HG03571 (cell line): ENCODE measurements around the gene SYNE3.

Experiments
- ATAC-seq: cut with Tn5 transposase; IDR thresholded peaks from one replicate; pipeline ENCODE4 v1.9.1; 2021; ENCODE audit not compliant: unreplicated experiment

Gene SYNE3

DNA sequence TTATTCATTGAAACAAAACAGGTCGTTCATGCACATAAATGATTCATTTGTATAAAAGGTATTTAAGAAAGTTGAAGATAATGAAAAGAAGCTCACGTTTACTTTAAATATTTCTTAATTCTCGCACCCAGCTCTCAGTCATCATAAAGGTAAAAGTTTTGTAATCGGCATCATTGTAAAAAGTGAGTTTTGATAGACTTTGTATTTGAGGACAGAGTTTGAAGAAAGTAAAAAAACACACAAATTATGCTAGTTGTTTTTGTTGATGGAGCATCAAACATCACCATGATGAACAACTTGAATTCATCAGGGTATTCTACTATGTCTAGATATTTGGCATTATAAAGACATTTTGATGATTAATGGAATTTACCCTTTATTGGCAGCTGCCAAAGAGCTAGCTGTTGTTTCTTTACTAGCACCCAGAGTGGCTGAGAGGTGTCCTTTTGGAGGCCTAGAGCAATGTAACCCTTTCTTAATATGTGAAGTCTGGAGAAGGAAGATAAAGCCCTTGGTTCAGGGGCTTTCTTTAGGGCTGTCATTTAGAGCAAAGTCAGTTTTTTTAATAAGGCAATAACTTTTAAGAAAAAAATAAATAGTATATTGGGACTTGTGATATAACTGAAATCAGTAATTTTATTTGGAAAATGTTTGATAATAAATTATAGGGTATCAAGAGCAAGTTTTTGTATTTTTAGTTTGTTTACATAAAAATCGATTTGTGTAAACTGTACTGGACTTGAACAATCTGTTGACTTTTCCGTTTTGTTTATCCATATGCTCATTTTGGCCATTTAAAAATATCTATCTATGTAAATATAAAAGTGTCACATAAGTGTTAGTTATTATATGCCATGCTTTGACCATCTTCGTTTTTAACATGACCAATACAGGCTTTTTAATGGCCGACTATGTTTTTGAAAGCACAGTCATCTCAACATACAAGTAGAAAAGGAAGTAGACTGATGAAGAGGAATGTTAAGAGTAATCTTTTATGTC lies 25.8 kb upstream of the SYNE3 start:
- ATAC-seq, result no peak

GRCh38 chr14:95541346-95541745 lies 24.9 kb upstream of the SYNE3 start:
- no peak for ATAC-seq

GRCh38 chr14:95540236-95540855 lies 23.9 kb upstream of the SYNE3 start:
- ATAC-seq, result no peak

DNA sequence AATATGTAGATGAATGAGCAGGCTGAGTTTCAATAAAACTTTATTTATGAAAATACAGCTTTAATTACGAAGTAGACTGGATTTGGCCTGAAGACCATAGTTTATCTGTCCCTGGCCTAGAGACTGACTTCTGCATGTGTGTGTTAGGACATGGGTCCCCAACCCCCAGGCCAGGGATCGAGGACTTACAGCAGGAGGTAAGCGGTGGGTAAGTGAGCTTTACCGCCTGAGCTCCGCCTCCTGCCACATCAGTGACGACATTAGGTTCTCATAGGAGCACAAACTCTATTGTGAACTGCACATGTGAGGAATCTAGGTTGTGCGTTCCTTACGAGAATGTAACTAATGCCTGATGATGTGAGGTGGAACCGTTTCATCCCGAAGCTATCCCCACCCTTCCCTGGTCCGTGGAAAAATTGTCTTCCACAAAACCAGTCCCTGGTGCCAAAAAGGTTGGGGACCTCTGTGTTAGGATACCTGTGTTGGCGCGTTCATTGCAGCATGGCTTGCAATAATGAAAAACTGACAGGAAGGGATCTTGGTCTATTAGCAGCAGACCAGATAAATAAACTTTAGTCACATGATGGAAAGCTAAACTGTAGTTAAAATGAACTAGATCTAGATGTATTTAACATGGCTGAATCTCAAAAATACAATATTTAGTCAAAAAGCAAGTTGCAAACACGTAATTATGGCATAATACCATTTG lies 22.5 kb upstream of the SYNE3 start:
- ATAC-seq, result no peak

GRCh38 chr14:95537298-95538089 lies 21.0 kb upstream of the SYNE3 start:
- ATAC-seq, result no peak

DNA sequence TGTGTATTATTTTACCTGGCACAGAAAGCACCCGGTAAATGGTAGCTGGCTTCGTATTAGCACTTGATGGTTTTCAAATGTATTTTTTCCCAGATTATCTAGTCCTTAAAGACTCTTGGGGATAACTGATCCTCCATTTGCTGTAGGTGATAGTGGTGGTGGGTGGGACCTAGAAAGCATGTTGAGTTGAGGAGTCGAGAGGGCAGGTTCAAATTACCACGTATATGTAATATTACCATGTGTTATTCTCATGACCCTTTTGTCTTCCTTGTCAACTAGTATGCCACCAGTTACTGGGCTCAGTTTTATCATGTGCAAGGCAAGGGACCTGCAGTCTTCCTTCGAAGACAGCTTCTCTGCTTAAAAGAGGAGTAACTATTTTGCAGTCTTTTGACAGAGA lies 20.2 kb upstream of the SYNE3 start:
- no peak for ATAC-seq

- no peak for ATAC-seq
These were observed 19.7 kb upstream of the SYNE3 start for GRCh38 chr14:95536036-95536593.

- no peak for ATAC-seq
These were observed 19.0 kb upstream of the SYNE3 start for GRCh38 chr14:95535226-95536021.

DNA sequence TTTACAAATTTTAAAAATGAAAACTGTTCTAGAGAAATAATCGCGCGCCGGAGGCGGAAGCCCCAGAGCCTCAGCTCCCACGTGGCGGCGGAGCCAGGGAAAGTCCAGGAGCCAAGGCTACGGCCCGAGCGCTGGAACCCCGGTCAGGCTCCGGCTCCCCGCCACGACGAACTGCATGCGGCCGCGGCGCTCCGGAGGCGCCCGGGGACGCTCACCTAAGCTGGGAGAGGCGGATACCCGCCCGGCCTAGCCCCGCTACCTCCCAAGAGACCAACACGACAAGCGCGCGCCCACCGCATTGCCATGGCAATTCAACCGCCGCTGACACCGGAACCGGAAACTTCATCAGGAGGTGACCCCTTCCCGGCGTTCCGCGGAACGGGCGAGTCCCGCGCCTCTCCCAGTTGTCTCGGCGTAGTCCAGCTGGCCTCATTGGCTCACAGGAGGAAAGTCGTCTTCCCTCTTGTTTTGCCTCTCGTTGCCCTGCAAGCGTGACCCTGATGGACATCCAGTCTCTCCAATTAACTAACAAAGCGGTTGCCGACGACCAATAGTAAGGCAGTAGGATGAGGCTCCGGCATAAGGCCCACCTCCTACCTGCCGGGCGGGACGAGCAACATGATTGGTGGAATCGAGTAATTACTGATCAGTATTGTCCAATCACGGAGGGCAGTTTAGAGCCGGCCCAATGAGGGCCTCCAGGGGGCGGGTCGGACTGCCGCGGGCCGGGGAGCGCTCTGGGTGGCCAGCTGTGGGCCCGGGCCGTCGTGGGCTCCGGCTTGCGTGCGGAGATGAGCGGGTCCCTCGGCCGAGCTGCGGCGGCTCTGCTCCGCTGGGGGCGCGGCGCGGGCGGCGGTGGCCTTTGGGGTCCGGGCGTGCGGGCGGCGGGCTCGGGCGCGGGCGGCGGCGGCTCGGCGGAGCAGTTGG lies 18.1 kb upstream of the SYNE3 start, which contains the start of gene GLRX5:
Gene GLRX5, plus strand, starts transcription at position 752 of the 927 bp plus-strand sequence. Its CDS starts 40 bp downstream, at position 792.
- peak; percentile 91 for ATAC-seq

GRCh38 chr14:95533822-95534221 lies 17.4 kb upstream of the SYNE3 start:
- no peak for ATAC-seq

DNA sequence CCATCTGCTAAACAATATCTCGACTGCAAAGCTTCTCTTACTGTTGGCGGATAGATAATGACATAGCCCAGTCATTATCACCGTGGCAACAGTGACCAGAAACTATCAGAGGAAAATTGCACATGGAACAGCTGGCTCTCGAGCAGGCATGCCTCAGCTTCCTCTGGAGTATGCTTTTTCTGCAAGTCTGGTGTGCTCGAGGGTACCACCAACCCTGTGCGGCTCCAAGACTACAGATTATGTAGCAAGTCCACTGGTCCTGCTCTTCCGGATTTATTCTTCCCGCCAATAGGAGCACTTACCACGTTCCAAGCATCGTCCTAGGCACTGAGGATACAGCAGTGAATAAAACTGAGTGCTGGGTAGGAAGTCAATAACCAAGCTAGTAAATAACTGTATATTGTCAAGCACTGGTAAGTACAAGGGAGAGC lies 17.0 kb upstream of the SYNE3 start:
- ATAC-seq, result no peak

DNA sequence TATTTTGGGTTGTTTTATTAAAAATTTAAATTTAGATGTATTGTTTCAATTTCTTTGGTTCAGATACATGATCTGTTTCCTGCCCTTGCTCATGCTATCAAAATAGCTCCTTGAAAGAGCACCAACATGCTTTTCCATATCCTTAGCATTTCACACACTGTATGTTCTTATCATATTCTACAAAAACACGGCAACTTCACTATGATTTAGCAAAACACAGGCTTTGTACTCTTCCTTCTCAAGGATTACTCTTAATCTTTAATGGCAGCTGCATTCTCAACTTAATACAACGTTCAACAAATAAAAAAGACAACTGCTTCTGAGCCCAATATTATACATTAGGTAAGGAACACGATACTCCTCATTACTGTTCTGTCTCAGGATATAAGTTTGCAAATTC lies 15.5 kb upstream of the SYNE3 start:
- no peak for ATAC-seq

DNA sequence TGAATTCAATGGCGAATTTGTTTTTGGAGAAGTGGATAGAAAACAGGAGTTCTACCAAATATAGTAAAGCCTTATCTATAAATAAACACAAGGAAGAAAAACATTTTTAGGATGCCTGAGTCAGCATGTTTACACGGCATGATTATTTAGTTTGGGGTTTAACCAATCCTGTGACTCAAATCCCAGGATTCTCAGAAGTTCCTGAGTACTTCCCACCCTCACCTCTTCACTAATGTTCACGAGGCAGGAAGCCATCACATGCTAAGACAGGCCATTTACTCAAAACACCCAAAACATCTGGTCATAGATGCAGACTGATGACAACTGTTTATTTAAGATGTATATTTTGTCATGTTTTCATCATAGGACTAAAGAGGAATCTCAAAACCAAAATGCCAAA lies 15.0 kb upstream of the SYNE3 start:
- ATAC-seq, result no peak

DNA sequence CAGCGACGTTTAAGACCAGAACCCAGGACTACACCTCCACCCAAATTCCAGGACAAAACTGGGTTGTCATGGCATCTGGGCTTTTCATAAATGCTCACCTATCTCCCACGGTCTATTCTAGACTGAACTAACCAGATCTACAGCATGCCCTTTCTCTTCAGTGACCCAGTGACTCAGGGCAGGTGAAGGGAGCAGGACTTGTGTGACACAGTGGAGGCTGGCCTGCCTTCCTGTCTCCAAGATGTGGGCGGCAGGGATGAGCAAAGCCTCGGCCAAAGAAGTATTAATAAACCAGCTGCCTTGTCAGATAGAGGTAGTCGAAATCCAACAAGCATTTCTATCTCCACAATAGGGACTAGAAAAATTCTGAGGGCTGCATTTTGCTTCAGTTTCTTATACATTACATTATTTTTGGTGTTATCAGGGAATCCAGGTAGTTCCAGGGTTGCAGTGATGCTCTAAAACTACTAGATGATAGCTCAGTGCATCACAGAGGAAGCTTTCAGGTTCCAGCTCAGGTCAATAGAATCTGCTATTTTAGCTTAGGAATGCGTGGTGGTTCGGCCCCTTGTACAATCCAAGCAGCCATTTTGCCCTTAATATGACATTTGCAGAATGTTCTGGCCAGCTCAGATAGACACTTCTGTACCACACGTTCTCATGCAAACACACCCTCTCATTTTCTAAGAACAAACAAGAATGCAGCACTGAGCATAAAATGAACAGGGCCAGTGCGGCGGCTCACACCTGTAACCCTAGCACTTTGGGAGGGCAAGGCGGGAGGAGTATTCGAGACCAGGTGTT lies 14.2 kb upstream of the SYNE3 start:
- no peak for ATAC-seq

DNA sequence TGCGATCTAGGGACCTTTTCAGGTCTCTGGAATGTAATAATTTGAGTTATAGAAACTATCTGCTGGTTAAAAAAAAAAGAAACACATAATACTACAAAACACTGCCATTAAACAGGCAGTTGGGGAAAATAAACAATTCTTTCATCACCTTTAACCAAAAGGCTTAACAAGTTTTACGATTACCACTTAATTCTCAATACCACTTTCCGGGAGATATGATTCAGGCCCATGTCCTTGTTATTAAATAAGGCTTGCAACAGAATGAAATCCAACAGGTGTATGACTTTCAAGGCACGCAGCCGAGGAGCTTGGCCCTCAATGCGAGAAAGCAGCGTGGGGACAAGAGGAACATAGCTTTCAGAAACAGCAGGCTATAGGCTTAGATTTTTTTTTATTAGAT lies 12.8 kb upstream of the SYNE3 start:
- no peak for ATAC-seq

GRCh38 chr14:95527387-95528002 lies 11.0 kb upstream of the SYNE3 start:
- no peak for ATAC-seq
